T-helper 2 cell treated with Interferon-gamma antibody and Interleukin-4, amounts not matched to agents 5 μg/mL and 100 μg/mL, for 36 hours (primary cell): ENCODE data around the gene RAP1A.

ENCODE experiments used
- DNase-seq: peaks from one replicate; pipeline ENCODE4 v3.0.0; 2021; ENCODE audit warnings: low spot score
- H3K27ac Mint-ChIP-seq: one replicate; pipeline ENCODE4 v1.8.0; 2021; ENCODE audit warnings: mild to moderate bottlenecking, mixed read lengths
- H3K27me3 Mint-ChIP-seq: one replicate; pipeline ENCODE4 v1.8.0; 2021; ENCODE audit warnings: low read depth, mixed read lengths
- H3K36me3 Mint-ChIP-seq: one replicate; pipeline ENCODE4 v1.8.0; 2021; ENCODE audit warnings: low read depth, mixed read lengths
- H3K4me1 Mint-ChIP-seq: one replicate; pipeline ENCODE4 v1.8.0; 2021; ENCODE audit warnings: low read depth, mixed read lengths
- H3K4me3 Mint-ChIP-seq: one replicate; pipeline ENCODE4 v1.8.0; 2022; ENCODE audit warnings: mild to moderate bottlenecking, moderate library complexity, mixed read lengths
- H3K9me3 Mint-ChIP-seq: one replicate; pipeline ENCODE4 v1.8.0; 2021; ENCODE audit warnings: mixed read lengths

RAP1A gene

GRCh38 chr1:111731956-111732355 is 112.4 kb downstream of the RAP1A start:
- H3K4me3 Mint-ChIP-seq: no peak overlapping the region
- H3K4me1 Mint-ChIP-seq: peaks cover 4% of the 10 kb centered on the region
- H3K9me3 Mint-ChIP-seq: no peaks in the 10 kb centered on the region
- no peak for DNase-seq
- H3K36me3 Mint-ChIP-seq: no peaks in the 10 kb centered on the region
- H3K27ac Mint-ChIP-seq: no peak overlapping the region
- H3K27me3 Mint-ChIP-seq: peaks cover 3% of the 10 kb centered on the region

DNA sequence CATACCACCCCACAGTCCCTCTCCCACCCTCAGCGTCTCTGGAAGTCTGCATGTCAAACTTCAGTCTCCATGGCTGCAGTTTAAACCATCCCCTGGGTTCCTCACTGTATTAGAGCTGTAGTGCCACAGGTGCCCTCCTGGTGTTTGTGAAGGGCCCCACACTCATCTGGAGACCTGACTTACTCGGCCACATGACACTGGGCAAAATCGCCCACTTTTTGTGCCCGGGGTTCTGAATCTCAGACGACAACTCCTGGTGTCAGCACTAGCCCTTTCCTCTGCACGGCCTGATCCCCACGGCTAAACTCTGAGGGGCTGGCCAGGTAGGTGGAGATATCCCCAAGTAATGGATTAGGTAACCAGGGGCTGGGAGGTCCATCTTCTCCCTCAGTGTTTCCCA is 113.1 kb downstream of the RAP1A start:
- H3K4me1 Mint-ChIP-seq: peaks cover 10% of the 10 kb centered on the region
- H3K9me3 Mint-ChIP-seq: no peaks in the 10 kb centered on the region
- H3K4me3 Mint-ChIP-seq: no peak overlapping the region
- H3K36me3 Mint-ChIP-seq: no peaks in the 10 kb centered on the region
- H3K27me3 Mint-ChIP-seq: peaks cover 7% of the 10 kb centered on the region
- no peak for DNase-seq
- no peak overlapping the region for H3K27ac Mint-ChIP-seq

GRCh38 chr1:111733183-111733991 is 113.8 kb downstream of the RAP1A start:
- Mint-ChIP-seq H3K4me3 (no peak overlapping the region), H3K36me3 (no peaks in the 10 kb centered on the region), H3K9me3 (no peaks in the 10 kb centered on the region), H3K27me3 (peaks cover 11% of the 10 kb centered on the region), H3K4me1 (peaks cover 13% of the 10 kb centered on the region), H3K27ac (no peak overlapping the region)
- no peak for DNase-seq

- peaks cover 16% of the 10 kb centered on the region for H3K4me1 Mint-ChIP-seq
- no peak overlapping the region for H3K4me3 Mint-ChIP-seq
- no peaks in the 10 kb centered on the region for H3K9me3 Mint-ChIP-seq
These were observed 114.4 kb downstream of the RAP1A start for GRCh38 chr1:111733992-111734341.

DNA sequence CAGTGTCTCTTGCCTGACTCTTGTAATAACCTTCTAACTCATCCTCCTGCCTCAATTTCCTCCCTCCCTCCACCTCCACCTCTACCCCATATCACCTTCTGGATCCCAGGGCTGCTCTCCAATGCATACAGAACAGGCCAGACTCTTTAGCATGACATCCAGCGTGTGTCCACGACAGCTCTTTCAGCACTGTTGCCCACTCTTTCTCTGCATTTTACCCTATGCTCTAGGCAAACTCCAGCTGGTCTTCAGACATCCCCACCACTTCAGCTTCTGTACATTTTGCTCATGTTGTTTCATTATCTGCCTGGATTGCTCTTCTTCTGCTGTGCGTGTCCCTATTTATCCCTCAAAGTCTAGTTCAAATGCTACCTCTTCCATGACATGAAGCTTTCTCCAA is 114.8 kb downstream of the RAP1A start:
- Mint-ChIP-seq H3K27ac (no peak overlapping the region), H3K27me3 (peaks cover 11% of the 10 kb centered on the region), H3K36me3 (no peaks in the 10 kb centered on the region), H3K9me3 (no peaks in the 10 kb centered on the region), H3K4me1 (peaks cover 16% of the 10 kb centered on the region), H3K4me3 (no peak overlapping the region)
- DNase-seq: no peak

More at GRCh38 chr1:111733992-111734341, 114.4 kb downstream of the RAP1A start:
- Mint-ChIP-seq H3K27ac (no peak overlapping the region), H3K27me3 (peaks cover 11% of the 10 kb centered on the region), H3K36me3 (no peaks in the 10 kb centered on the region)
- no peak for DNase-seq

DNA sequence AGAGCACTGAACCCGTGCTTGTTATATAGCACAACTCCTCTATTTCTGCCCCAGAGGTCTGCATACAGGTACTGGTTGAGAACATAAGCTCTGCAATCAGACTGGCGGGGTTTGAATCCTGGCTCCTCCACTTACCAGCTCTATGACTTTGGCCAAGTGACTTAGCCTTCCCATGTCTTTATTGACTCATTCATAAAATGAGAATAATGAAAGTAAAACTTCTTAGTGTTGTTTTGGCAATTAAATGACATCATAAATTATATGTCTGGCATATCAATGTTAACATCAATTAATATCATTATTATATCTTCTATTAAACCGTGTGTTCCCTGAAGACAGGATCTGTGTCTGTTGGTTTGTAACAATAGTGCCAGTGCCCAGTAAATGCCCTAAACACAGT is 115.3 kb downstream of the RAP1A start:
- H3K9me3 Mint-ChIP-seq: no peaks in the 10 kb centered on the region
- no peak for DNase-seq
- H3K4me1 Mint-ChIP-seq: peaks cover 17% of the 10 kb centered on the region
- H3K27ac Mint-ChIP-seq: no peak overlapping the region
- no peaks in the 10 kb centered on the region for H3K36me3 Mint-ChIP-seq
- no peak overlapping the region for H3K4me3 Mint-ChIP-seq
- peaks cover 12% of the 10 kb centered on the region for H3K27me3 Mint-ChIP-seq

DNA sequence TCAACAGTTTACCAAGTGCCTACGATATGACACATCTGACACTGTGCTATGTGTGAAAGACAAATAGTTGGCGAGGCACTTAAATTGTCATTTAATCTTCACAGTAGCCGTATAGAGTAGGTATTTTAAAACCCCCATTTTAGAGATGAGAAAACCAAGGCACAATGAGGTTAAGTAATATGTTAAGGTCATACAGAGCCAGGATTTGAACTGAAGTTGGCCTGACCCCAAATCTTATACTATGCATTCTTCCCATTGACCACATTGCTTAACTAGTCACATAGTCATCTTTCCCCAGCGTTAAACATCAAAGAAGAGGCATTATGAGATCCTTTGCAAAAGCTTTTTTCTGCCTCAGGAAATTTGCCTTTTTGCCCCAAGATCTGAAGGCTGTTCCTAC is 115.7 kb downstream of the RAP1A start:
- Mint-ChIP-seq H3K4me3 (no peak overlapping the region), H3K27ac (no peak overlapping the region), H3K9me3 (no peaks in the 10 kb centered on the region), H3K27me3 (peaks cover 14% of the 10 kb centered on the region), H3K36me3 (no peaks in the 10 kb centered on the region), H3K4me1 (peaks cover 19% of the 10 kb centered on the region)
- no peak for DNase-seq

- Mint-ChIP-seq H3K27me3 (peaks cover 21% of the 10 kb centered on the region), H3K4me3 (no peak overlapping the region)
These were observed 116.4 kb downstream of the RAP1A start for GRCh38 chr1:111735858-111736544.

DNA sequence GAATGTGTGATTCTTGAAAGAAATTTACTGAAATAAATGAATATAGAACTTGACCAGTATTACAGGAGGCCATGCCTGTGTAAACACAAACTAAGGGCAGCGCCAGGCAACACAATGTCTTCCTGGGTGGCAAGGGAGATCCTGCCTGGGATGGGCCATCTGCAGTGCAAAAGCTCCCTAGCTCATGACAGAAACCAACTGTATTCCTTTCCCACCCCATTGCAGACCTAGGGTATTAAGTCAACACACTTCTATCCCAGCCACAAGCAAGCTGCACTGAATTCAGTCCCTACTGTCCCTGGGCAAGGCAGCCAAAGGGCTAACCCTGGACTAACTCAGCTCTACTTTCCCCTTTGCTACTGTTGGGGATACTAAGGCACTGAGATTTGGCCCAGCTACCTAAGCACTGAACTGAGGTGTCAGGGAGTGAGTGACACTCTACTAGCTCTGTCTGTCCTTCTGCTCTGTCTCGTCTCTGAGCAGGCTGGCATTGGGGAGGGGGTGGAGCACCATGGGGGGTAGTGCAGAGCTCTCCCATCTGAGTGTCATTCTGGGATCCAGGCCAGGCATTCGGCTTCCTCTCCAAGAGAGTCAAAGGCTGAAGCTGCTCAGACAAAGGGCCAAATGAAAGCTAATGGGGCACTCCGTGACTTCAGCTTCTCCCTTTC is 117.1 kb downstream of the RAP1A start:
- H3K4me3 Mint-ChIP-seq: no peak overlapping the region
- peaks cover 21% of the 10 kb centered on the region for H3K4me1 Mint-ChIP-seq
- H3K9me3 Mint-ChIP-seq: no peaks in the 10 kb centered on the region

More at GRCh38 chr1:111735858-111736544, 116.4 kb downstream of the RAP1A start:
- peaks cover 21% of the 10 kb centered on the region for H3K4me1 Mint-ChIP-seq
- H3K9me3 Mint-ChIP-seq: no peaks in the 10 kb centered on the region
- H3K27ac Mint-ChIP-seq: no peak overlapping the region
- DNase-seq: no peak
- H3K36me3 Mint-ChIP-seq: no peaks in the 10 kb centered on the region

GRCh38 chr1:111737216-111738132 is 117.9 kb downstream of the RAP1A start:
- H3K36me3 Mint-ChIP-seq: no peaks in the 10 kb centered on the region
- peaks cover 34% of the 10 kb centered on the region for H3K27me3 Mint-ChIP-seq
- H3K4me3 Mint-ChIP-seq: peak overlapping the region; percentile 72
- no peak for DNase-seq
- H3K27ac Mint-ChIP-seq: peak overlapping the region; percentile 45
- H3K9me3 Mint-ChIP-seq: no peaks in the 10 kb centered on the region
- peaks cover 21% of the 10 kb centered on the region for H3K4me1 Mint-ChIP-seq

More for the DNA sequence above, 117.1 kb downstream of the RAP1A start:
- peaks cover 28% of the 10 kb centered on the region for H3K27me3 Mint-ChIP-seq
- DNase-seq: no peak
- no peak overlapping the region for H3K27ac Mint-ChIP-seq
- no peaks in the 10 kb centered on the region for H3K36me3 Mint-ChIP-seq

DNA sequence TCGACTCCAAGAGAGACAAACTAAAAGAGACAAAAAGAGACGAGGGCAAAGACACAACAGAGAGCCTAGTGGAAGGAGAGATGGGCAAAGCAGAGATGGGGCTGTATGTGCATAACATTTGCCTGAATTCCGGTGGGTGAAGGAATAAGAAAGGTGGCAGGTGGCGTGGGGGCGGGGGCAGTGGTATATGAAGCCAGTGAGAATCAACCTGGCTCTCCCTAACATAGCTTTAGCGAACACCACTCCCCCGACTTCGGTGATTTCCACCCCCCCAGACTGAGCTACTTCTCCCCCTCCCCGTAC is 118.5 kb downstream of the RAP1A start:
- peak overlapping the region; percentile 72 for H3K4me3 Mint-ChIP-seq
- DNase-seq: no peak
- H3K36me3 Mint-ChIP-seq: no peaks in the 10 kb centered on the region
- H3K27ac Mint-ChIP-seq: peak overlapping the region; percentile 45
- H3K27me3 Mint-ChIP-seq: peaks cover 40% of the 10 kb centered on the region
- no peaks in the 10 kb centered on the region for H3K9me3 Mint-ChIP-seq
- peaks cover 20% of the 10 kb centered on the region for H3K4me1 Mint-ChIP-seq

- H3K27ac Mint-ChIP-seq: peak overlapping the region; percentile 87
- no peaks in the 10 kb centered on the region for H3K36me3 Mint-ChIP-seq
- H3K4me1 Mint-ChIP-seq: peaks cover 17% of the 10 kb centered on the region
- no peaks in the 10 kb centered on the region for H3K9me3 Mint-ChIP-seq
- H3K4me3 Mint-ChIP-seq: peak overlapping the region; percentile 93
- peak; percentile 45 for DNase-seq
- H3K27me3 Mint-ChIP-seq: peaks cover 45% of the 10 kb centered on the region
These were observed 119.0 kb downstream of the RAP1A start for GRCh38 chr1:111738436-111739193.
